ENCODE results near the gene NIPA2. TPM values are rescaled to one million over a fixed set of nuclear protein-coding genes. Genes with fewer than 3 reads are reported as not detected.

The NIPA2 gene
- polyA plus RNA-seq, 4 donors: 15.0 to 40.3 (median 30.5) TPM

DNA sequence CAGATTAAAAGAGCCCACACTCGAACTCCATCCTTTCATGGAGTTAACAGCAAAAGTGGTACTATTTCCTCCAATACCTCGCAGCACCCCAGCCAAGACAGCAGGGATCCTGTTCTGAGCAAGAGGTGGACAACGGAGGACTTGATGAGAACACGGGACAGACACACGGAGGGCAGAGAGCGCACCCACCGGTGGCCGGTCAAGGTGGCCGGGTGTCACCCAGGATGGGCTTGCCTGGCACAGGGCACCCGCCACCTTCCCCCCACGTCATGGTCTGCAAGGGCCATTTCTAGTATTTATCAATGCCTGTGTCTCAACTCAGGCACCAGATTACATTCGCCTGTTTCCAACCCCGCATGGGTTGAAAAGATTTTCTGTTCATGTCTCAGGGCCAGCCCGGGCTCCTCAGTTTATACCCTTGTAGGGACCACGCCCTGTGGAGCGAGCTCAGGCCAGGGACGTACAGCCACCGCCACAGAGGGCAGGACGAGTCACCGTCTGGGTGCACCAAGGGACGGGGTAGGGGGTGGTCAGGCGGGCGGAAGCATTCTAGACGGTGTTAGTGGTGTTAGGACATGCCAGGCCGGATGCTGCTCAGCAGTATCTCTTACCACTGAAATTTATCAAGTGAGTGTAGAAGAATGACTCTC lies 77.5 kb downstream of the NIPA2 start:
- H3K4me3 ChIP-seq (ENCODE audit: low read depth in 1 of 3, low read length in 3 of 3): no peak overlapping the region

DNA sequence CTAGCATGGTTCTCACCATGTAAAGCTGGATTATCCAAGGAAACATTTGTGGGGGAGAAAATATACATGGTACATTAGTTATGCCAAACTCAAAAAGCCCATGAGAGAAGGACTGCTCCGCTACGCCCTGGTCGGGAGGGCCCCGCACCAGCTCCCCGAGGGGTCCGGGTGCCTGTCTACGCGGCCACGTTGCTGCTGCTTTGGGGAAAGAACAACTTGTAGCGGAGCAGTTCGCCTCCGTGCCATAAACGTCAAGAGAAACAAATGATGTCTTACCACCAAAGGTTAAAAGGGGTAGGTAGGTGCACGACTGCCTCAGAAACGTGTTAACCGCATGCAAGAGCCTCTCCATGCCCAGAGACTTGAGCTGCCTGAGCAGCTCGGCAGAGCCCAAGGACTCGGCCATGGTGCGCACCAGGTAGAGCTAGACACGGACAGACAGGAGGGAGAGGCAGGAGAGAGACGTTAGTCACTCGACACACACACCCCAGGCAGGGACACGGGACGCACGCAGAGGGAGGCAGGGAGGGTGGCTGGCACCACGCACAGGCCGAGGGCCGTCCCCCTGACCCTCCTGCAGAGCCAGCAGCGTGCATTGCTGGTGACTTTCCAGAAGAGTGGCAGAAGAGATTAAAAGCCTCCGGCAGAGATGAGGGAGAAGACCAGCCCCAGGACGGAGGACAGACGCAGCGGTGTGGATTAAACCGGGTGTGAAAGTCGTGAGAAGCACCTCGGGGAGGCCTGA lies 78.3 kb downstream of the NIPA2 start:
- Histone ChIP-seq H3K4me3 (ENCODE audit: low read depth in 1 of 3, low read length in 3 of 3) (no peak overlapping the region), H3K36me3 (ENCODE audit: control insufficient read depth in 3 of 3, insufficient read depth in 2 of 3, low read depth in 1 of 3, low read length in 3 of 3) (peaks cover 4 to 58% (median 23%) of the 10 kb centered on the region in 3 donors), H3K27ac (ENCODE audit: low read depth in 1 of 3, low read length in 2 of 3) (no peak overlapping the region), H3K9me3 (ENCODE audit: control insufficient read depth in 2 of 2, insufficient read depth in 1 of 2, low read depth in 1 of 2, low read length in 1 of 2) (no peaks in the 10 kb centered on the region), H3K4me1 (ENCODE audit: control insufficient read depth in 3 of 3, insufficient read depth in 2 of 3, low read depth in 1 of 3, low read length in 2 of 3) (no peaks in the 10 kb centered on the region), H3K27me3 (ENCODE audit: control insufficient read depth in 3 of 3, insufficient read depth in 3 of 3, low read length in 3 of 3) (no peaks in the 10 kb centered on the region)
- WGBS, 3 donors: 93 to 97% (median 95%) methylated on average over 36 of the region's 36 CpGs
- DNase-seq: no peak
- FAIRE-seq: no peak

More for the DNA sequence above, 77.5 kb downstream of the NIPA2 start:
- no peak for FAIRE-seq
- peaks cover 7 to 64% (median 24%) of the 10 kb centered on the region in 3 donors for H3K36me3 ChIP-seq (ENCODE audit: control insufficient read depth in 3 of 3, insufficient read depth in 2 of 3, low read depth in 1 of 3, low read length in 3 of 3)
- WGBS, 3 donors: 94 to 96% (median 95%) methylated on average over 25 of the region's 25 CpGs
- H3K27ac ChIP-seq (ENCODE audit: low read depth in 1 of 3, low read length in 2 of 3): no peak overlapping the region
- no peaks in the 10 kb centered on the region for H3K27me3 ChIP-seq (ENCODE audit: control insufficient read depth in 3 of 3, insufficient read depth in 3 of 3, low read length in 3 of 3)
- H3K4me1 ChIP-seq (ENCODE audit: control insufficient read depth in 3 of 3, insufficient read depth in 2 of 3, low read depth in 1 of 3, low read length in 2 of 3): no peaks in the 10 kb centered on the region
- DNase-seq: no peak
- H3K9me3 ChIP-seq (ENCODE audit: control insufficient read depth in 2 of 2, insufficient read depth in 1 of 2, low read depth in 1 of 2, low read length in 1 of 2): no peaks in the 10 kb centered on the region

GRCh38 chr15:22917556-22917955 lies 79.1 kb downstream of the NIPA2 start:
- Histone ChIP-seq H3K9me3 (ENCODE audit: control insufficient read depth in 2 of 2, insufficient read depth in 1 of 2, low read depth in 1 of 2, low read length in 1 of 2) (no peaks in the 10 kb centered on the region), H3K4me1 (ENCODE audit: control insufficient read depth in 3 of 3, insufficient read depth in 2 of 3, low read depth in 1 of 3, low read length in 2 of 3) (no peaks in the 10 kb centered on the region), H3K4me3 (ENCODE audit: low read depth in 1 of 3, low read length in 3 of 3) (no peak overlapping the region), H3K27ac (ENCODE audit: low read depth in 1 of 3, low read length in 2 of 3) (no peak overlapping the region), H3K27me3 (ENCODE audit: control insufficient read depth in 3 of 3, insufficient read depth in 3 of 3, low read length in 3 of 3) (no peaks in the 10 kb centered on the region), H3K36me3 (ENCODE audit: control insufficient read depth in 3 of 3, insufficient read depth in 2 of 3, low read depth in 1 of 3, low read length in 3 of 3) (peaks cover 4 to 56% (median 23%) of the 10 kb centered on the region in 3 donors)
- FAIRE-seq: no peak
- DNase-seq: no peak
- WGBS, 3 donors: 94 to 95% (median 95%) methylated on average over 18 of the region's 18 CpGs

Other genes with a start within 250 kb of the NIPA2 start
- gene NIPA1, start 52.0 kb upstream of the NIPA2 start, polyA plus RNA-seq: 10 to 100 TPM in 2 of 4 donors, 1 to 10 TPM in 2; 8.4 to 12.2 (median 9.8) TPM
- gene CYFIP1, start 141.7 kb downstream of the NIPA2 start, polyA plus RNA-seq: 10 to 100 TPM; 35.9 to 93.9 (median 51.8) TPM
- 10 to 100 TPM in 1 of 4 donors, 1 to 10 TPM in 3; 3.0 to 16.6 (median 6.1) TPM for gene TUBGCP5, start 200.9 kb downstream of the NIPA2 start, polyA plus RNA-seq

All from small intestine (tissue), 7 donors.